ENCODE data around the gene ATP6V0A1.
"Not testable (repeated sequence)": the region's sequence is repeated elsewhere in the genome, so short reads cannot be mapped to it uniquely, and the experiment has no call there.

ATP6V0A1 gene

DNA sequence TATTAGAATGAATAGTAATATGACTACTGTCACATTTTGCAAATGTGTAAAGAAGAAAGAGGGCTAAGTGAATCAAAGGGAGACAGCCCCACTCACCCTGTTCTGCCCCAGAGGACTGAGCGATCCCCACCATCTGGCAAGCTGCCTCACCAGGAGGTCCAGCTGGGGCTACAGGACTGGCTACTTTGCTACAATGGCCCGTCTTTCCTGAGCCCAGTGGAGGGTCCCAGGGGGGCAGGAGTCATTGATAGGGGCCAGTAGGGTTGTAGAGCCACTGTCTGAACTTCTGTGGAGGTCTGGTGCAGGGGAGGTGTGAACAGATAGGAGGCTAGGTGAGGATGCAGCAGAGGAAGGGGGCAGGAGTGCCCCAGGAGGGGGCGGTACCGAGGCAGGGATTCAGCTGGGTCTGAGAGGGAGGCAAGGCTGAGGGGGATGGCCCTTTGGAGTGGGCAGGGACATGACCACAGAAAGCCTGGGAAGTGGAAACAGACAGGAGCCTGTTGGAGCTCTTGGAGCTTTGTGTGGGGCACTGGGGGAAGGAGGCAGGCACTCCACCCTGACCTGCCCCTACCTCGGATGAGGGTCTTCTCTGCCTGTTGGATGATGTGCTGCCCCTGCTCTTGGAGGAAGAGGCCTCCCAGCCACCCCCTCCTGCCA lies 97.4 kb downstream of the ATP6V0A1 start:
- not testable (repeated sequence) for DNase-seq (ENCODE audit: low read depth in 4 of 4, low spot score in 1 of 4)

DNA sequence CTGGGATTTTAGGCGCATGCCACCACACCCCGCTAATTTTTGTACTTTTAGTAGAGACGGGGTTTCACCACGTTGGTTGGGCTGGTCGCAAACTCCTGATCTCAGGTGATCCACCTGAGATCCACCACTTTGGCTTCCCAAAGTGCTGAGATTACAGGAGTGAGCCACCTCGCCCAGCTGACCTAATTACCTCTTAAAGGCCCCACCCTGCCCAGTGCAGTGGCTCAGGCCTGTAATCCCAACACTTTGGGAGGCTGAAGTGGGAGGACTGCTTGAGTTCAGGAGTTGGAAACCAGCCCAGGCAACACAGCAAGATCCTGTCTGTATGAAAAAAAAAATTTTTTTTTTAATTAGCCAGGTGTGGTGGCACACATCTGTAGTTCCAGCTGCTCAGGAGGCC lies 100.4 kb downstream of the ATP6V0A1 start:
- no peak for DNase-seq (ENCODE audit: low read depth in 4 of 4, low spot score in 1 of 4)

DNA sequence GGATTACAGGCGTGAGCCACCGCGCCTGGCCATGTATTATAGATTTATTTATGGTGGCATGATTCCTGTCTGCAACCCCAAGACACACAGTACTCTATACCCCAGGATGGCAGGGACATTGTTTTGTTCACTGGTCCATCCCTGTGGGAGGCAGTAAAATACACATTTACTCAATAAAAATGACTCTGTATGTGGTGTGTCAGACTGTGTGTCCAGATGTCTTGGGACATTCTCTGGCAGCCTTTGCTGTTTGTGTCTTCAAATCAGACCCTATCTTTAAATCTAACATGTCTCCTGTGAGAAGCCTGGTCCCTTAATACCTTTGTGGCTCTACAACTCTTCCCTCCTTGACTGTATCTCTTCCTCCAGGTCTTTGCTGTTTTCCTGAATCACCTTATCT lies 101.6 kb downstream of the ATP6V0A1 start:
- DNase-seq (ENCODE audit: low read depth in 4 of 4, low spot score in 1 of 4): no peak

DNA sequence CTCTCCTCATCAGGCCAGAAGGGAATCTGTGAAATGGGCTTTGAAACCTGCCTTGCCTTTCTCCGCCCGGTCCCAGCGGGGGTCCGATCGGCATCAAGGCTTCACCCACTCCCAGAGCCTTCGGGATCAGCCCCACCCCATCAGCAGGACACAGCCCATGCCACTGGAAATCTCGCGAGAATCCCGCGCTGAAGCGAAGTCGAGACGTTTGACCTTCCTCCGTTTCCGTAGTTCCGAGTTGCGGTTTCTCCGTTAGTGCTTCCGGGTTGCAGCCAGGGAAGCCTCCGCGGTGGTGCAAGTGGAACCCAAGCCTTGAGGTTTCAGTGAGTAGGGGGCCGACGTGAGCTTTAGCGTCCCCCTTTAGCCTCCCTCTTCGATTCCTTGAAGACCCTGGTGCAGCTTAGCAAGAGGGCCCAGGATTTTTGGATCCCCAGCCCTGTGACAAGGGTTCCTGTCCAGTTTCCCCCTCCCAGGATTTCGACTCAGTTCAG lies 103.3 kb downstream of the ATP6V0A1 start, which contains the start of gene COASY:
Gene COASY, plus strand, starts transcription at position 252 of the 491 bp plus-strand sequence. CDS start 475 bp downstream, outside the sequence.
- DNase-seq (ENCODE audit: low read depth in 4 of 4, low spot score in 1 of 4): peak; percentile 81 to 91 (median 84)

DNA sequence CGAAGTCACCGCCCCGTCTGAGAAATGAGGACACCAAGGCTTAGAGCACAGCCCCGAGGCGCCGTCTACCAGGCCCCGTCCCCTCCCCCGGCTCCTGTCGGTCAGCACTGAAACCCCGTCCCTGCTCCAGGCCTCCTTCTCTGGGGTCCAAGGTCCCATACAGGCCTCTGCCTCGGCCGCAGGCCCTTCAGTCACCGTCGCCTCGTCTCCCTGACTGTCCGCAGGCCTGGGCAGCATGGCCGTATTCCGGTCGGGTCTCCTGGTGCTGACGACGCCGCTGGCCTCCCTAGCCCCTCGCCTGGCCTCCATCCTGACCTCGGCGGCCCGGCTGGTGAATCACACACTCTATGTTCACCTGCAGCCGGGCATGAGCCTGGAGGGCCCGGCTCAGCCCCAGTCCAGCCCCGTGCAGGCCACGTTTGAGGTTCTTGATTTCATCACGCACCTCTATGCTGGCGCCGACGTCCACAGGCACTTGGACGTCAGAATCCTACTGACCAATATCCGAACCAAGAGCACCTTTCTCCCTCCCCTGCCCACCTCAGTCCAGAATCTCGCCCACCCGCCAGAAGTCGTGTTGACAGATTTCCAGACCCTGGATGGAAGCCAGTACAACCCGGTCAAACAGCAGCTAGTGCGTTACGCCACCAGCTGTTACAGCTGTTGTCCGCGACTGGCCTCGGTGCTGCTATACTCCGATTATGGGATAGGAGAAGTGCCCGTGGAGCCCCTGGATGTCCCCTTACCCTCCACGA lies 103.9 kb downstream of the ATP6V0A1 start:
- no peak for DNase-seq (ENCODE audit: low read depth in 4 of 4, low spot score in 1 of 4)

DNA sequence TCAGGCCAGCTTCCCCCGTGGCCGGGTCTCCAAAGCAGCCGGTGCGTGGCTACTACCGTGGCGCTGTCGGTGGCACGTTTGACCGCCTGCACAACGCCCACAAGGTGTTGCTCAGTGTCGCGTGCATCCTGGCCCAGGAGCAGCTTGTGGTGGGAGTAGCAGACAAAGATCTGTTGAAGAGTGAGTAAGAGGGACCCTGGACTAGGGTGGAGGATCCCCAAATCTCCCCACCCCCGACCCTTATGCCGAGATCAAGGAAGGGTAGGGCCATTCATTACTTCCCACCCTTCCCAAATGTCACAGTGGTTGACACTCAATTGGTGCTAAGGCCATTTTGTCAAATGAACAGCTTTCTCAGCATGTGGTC lies 104.4 kb downstream of the ATP6V0A1 start:
- DNase-seq (ENCODE audit: low read depth in 4 of 4, low spot score in 1 of 4): no peak

DNA sequence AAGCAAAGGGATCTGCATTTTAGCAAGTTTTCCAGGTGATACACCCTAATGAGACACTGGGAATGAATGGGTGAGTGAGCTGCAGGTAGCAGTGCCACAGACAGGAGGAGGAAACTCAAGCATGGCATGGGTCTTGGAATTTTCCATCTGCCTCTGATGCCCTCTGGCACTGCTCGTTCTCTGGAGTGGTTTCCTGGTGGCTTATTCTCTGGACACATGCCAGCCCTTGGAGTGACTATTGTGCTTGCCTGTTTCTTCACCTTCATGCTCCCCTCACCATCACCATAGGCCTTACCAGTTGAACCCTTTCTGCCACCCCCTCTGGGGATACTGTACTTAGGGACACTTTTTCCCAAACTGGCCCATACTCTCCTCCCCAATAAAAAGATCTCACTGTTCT lies 104.9 kb downstream of the ATP6V0A1 start:
- no peak for DNase-seq (ENCODE audit: low read depth in 4 of 4, low spot score in 1 of 4)

DNA sequence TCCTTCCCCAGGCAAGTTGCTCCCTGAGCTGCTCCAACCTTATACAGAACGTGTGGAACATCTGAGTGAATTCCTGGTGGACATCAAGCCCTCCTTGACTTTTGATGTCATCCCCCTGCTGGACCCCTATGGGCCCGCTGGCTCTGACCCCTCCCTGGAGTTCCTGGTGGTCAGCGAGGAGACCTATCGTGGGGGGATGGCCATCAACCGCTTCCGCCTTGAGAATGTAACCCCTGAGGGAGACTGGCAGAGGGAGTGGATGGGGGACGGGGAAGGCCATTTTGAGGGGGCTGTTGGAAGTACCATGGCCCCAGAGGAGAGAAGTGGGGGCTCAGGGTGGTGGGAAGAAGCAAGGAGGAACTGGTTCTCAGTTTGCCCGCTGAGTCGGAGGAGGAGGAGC lies 105.3 kb downstream of the ATP6V0A1 start:
- DNase-seq (ENCODE audit: low read depth in 4 of 4, low spot score in 1 of 4): no peak

DNA sequence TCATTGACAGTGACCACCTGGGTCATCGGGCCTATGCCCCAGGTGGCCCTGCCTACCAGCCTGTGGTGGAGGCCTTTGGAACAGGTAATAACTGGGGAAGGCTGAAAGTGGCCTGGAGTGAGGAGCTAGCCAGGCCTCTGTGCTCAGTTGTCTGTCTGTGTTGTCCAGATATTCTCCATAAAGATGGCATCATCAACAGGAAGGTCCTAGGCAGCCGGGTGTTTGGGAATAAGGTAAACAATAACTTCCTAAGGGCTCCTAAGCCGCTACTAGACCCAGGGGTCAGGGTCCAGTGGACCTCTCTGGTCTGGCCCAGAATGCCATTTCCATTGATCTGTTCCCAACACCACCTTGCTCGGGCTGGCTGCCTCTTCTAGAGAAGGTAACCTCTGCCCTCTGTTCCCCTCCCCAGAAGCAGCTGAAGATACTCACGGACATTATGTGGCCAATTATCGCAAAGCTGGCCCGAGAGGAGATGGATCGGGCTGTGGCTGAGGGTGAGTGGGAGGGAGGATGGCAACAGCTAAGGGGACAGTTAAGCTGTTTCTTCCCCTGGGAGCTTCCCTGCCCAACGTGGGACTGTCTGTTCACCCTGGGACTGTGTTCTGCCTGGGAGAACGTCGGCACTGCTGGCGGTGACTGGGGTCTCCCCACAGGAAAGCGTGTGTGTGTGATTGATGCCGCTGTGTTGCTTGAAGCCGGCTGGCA lies 106.3 kb downstream of the ATP6V0A1 start:
- no peak for DNase-seq (ENCODE audit: low read depth in 4 of 4, low spot score in 1 of 4)

DNA sequence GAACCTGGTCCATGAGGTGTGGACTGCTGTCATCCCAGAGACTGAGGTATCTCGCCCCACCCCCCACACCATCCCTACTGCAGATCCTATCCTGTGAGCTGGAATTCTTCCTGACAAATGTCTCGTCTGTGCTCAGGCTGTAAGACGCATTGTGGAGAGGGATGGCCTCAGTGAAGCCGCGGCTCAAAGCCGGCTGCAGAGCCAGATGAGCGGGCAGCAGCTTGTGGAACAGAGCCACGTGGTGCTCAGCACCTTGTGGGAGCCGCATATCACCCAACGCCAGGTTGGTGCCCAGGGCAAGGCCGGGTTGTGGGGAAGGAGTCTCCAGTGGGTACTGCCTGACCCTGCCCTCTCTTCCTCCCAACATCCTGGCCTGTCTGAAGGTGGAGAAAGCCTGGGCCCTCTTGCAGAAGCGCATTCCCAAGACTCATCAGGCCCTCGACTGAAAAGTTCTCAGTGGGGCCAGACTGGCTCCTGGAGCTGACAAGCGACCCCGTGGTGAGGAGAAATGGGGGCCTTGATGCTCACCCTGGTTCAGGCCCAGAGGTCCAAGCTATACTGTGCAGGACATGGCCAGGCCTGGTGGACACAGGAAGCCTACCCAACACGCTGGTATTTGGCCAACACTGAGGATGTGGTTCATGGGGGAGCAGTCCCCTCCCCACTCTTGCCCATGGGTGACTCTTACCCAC lies 107.0 kb downstream of the ATP6V0A1 start:
- DNase-seq (ENCODE audit: low read depth in 4 of 4, low spot score in 1 of 4): no peak

DNA sequence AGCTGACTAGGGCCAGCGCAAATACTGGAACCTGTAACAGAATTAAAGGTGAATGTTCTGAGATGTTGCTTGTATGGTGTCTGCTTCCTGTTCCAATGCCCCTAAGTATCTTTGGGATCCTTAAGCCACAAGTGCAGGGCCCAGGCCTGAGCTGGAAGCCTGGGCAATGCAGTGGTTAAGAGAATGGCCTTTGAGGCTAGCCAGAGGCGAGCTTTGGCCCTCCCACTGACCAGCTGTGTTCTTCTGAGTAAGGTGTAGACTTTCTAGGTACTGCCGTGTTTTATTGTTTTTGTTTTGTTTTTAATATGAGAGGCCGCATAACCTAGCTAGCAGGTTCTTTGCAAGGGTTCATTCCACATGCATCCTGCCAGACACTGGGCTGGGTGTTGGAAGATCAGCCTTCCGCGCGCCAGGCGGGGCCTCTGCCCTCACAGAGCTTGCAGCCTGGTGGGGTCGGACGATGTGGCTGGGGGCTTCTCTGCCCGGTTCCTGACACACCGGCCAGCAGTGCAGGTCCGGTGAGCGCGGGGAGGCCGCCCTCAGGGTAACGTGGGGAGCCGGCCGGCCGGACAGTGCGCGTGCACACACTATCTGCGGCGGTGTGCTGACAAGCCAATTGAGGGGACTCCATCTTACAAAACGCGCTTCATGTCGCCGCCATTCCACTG lies 107.7 kb downstream of the ATP6V0A1 start:
- DNase-seq (ENCODE audit: low read depth in 4 of 4, low spot score in 1 of 4): no peak

DNA sequence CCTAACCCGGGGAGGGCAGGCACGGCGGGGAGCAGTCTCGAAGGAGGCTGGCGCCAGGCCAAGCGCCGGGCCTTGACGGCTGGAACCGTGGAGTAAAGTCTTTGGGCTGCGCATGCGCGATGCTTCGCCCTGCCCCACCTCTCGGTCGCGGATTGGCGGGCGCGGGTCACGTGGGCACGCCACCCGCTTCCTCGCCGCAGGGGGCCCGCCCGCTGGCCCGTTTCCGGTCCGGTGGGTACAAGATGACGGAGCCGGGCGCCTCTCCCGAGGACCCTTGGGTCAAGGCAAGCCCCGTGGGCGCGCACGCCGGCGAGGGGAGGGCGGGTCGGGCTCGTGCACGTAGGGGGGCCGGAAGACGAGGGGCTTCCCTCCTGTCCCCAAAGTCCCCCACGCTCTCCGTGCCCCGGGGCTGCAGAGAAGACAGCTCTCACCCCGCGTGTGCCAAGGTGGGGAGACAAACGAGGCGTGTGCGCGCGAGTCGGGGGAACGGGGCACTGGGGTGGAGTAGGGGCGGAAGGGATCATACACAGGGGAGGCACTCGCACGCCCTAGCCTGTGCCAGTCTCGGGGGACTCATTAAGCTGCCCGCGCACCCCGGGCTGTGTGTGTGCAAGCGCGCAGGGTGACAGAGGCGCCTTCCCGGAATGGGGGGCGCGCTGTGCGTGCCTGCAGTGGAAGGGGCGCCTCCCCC lies 108.3 kb downstream of the ATP6V0A1 start, which contains the start of gene MLX:
Gene MLX, plus strand, starts transcription at position 218 of the 691 bp plus-strand sequence. Its CDS starts 25 bp downstream, at position 243.
- peak; percentile 82 to 87 (median 84) for DNase-seq (ENCODE audit: low read depth in 4 of 4, low spot score in 1 of 4)

DNA sequence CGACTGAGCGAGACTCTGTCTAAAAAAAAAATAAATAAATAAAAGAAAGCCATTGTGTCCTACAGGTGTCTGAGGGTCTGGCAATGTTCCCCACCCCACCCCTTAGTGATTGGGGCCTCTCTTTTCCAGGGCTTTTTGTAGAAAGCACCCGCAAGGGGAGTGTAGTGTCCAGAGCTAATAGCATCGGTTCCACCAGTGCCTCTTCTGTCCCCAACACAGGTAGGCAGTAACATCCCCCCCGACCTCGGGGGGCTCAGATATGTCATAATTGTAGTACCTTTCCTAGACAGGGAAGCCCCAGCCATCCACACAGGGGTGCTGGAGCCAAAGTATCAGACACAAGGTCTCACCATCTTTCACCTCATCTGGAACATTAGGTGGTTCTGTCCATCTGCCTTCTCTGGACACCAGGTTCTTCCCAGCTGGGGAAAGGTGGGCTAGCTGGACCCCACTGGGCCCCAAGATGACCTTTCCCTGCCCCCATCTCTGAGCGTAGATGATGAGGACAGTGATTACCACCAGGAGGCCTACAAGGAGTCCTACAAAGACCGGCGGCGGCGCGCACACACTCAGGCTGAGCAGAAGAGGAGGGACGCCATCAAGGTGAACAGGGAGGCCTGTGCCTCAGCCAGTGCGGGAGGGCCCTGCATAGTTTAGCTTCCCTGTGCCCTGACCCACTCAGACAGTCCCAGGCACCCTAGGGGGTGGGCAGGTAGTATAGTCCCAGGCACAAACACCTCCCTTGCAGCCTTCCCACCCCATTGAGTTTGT lies 109.8 kb downstream of the ATP6V0A1 start:
- DNase-seq (ENCODE audit: low read depth in 4 of 4, low spot score in 1 of 4): no peak

DNA sequence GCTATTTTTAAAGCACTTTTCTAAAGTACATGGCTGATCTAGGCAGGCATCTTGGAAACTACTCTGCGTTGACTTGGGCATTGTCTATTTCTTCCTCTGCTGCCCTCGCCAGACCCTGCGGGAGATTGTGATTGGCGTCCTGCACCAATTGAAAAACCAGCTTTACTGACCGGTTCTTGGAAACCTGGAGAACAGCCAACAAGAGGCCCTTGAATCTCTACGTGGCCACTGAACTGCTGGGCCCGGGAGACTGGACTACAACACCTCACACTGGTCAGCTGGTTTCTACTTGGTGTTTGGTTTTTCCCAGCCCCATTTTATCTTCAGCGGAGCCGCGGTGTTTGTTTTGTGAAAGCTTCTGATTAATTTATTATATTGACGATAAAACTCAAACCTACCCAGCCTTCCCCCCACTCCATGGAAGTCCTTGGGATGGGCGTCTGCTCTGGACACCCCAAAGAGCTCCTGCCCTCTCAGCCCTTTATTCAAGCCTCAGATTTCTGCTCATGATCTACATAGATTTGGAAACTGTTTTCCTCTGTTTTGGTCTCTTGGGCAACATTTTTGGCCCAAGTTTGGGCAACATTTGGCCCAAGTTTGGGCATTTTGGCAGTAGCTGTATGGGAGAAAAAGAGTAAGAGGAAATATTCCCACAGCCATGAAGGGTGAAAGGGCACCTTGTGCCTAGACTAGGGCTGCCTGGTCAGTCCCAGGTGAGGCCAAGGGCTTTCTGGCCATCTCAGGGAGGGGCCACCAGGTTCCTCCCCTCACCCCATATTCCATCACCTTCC lies 113.0 kb downstream of the ATP6V0A1 start:
- DNase-seq (ENCODE audit: low read depth in 4 of 4, low spot score in 1 of 4): no peak

All from stimulated activated CD4-positive, alpha-beta T cell treated with anti-CD3 and anti-CD28 coated beads, Interleukin-1b, Interleukin-23, amount 100 ng/mL, for 24 hours (primary cell).